ENCODE data around the gene ADAR.
A peak's percentile ranks its signal among the peaks of the same experiment; 100 is the strongest.
"Not testable (repeated sequence)": the region's sequence is repeated elsewhere in the genome, so short reads cannot be mapped to it uniquely, and the experiment has no call there.

The ADAR gene

GRCh38 chr1:154607609-154608396 is at the start of gene ADAR:
ADAR (minus strand) TSS chr1:154608186; CDS start chr1:154608006, 180 bp downstream.
- Histone ChIP-seq H3K4me3 (ENCODE audit: low read depth in 1 of 2, low read length in 2 of 2) (peak within 1 kb of the TSS; percentile 93 to 96), H3K4me1 (ENCODE audit: control insufficient read depth in 1 of 2, insufficient read depth in 2 of 2, low read length in 2 of 2) (peaks cover 18 to 33% of the 10 kb centered on the region in 2 donors), H3K27me3 (ENCODE audit: low read depth, low read length) (no peaks in the 10 kb centered on the region), H3K36me3 (ENCODE audit: control insufficient read depth in 1 of 2, insufficient read depth in 2 of 2, low read length in 2 of 2) (peaks cover 5% of the 10 kb centered on the region in 2 donors), H3K9me3 (ENCODE audit: control insufficient read depth in 1 of 2, low read length in 2 of 2) (no peaks in the 10 kb centered on the region), H3K27ac (ENCODE audit: low read length) (peak within 1 kb of the TSS; percentile 95)

- Histone ChIP-seq H3K4me1 (ENCODE audit: control insufficient read depth in 1 of 2, insufficient read depth in 2 of 2, low read length in 2 of 2) (no peaks in the 10 kb centered on the region), H3K4me3 (ENCODE audit: low read depth in 1 of 2, low read length in 2 of 2) (no peak overlapping the region), H3K27ac (ENCODE audit: low read length) (no peak overlapping the region), H3K36me3 (ENCODE audit: control insufficient read depth in 1 of 2, insufficient read depth in 2 of 2, low read length in 2 of 2) (no peaks in the 10 kb centered on the region), H3K27me3 (ENCODE audit: low read depth, low read length) (peaks cover 5% of the 10 kb centered on the region), H3K9me3 (ENCODE audit: control insufficient read depth in 1 of 2, low read length in 2 of 2) (no peaks in the 10 kb centered on the region)
Observed at GRCh38 chr1:154657556-154657955, 49.6 kb upstream of the ADAR start.

- H3K4me1 ChIP-seq (ENCODE audit: control insufficient read depth in 1 of 2, insufficient read depth in 2 of 2, low read length in 2 of 2): no peaks in the 10 kb centered on the region
- H3K27me3 ChIP-seq (ENCODE audit: low read depth, low read length): no peaks in the 10 kb centered on the region
- no peaks in the 10 kb centered on the region for H3K36me3 ChIP-seq (ENCODE audit: control insufficient read depth in 1 of 2, insufficient read depth in 2 of 2, low read length in 2 of 2)
- no peak overlapping the region for H3K4me3 ChIP-seq (ENCODE audit: low read depth in 1 of 2, low read length in 2 of 2)
- no peak overlapping the region for H3K27ac ChIP-seq (ENCODE audit: low read length)
- H3K9me3 ChIP-seq (ENCODE audit: control insufficient read depth in 1 of 2, low read length in 2 of 2): no peaks in the 10 kb centered on the region
Observed at GRCh38 chr1:154652893-154653292, 44.9 kb upstream of the ADAR start.

- H3K4me1 ChIP-seq (ENCODE audit: control insufficient read depth in 1 of 2, insufficient read depth in 2 of 2, low read length in 2 of 2); H3K27me3 ChIP-seq (ENCODE audit: low read depth, low read length); H3K9me3 ChIP-seq (ENCODE audit: control insufficient read depth in 1 of 2, low read length in 2 of 2); H3K27ac ChIP-seq (ENCODE audit: low read length); H3K4me3 ChIP-seq (ENCODE audit: low read depth in 1 of 2, low read length in 2 of 2); H3K36me3 ChIP-seq (ENCODE audit: control insufficient read depth in 1 of 2, insufficient read depth in 2 of 2, low read length in 2 of 2): not testable (repeated sequence)
Observed at GRCh38 chr1:154644724-154645123, 36.7 kb upstream of the ADAR start.

GRCh38 chr1:154641534-154641933 is 33.5 kb upstream of the ADAR start:
- no peaks in the 10 kb centered on the region for H3K4me1 ChIP-seq (ENCODE audit: control insufficient read depth in 1 of 2, insufficient read depth in 2 of 2, low read length in 2 of 2)
- no peaks in the 10 kb centered on the region for H3K27me3 ChIP-seq (ENCODE audit: low read depth, low read length)
- H3K36me3 ChIP-seq (ENCODE audit: control insufficient read depth in 1 of 2, insufficient read depth in 2 of 2, low read length in 2 of 2): no peaks in the 10 kb centered on the region
- no peak overlapping the region for H3K4me3 ChIP-seq (ENCODE audit: low read depth in 1 of 2, low read length in 2 of 2)
- H3K9me3 ChIP-seq (ENCODE audit: control insufficient read depth in 1 of 2, low read length in 2 of 2): peaks cover 0 to 6% of the 10 kb centered on the region in 2 donors
- H3K27ac ChIP-seq (ENCODE audit: low read length): no peak overlapping the region

GRCh38 chr1:154639876-154640275 is 31.9 kb upstream of the ADAR start:
- Histone ChIP-seq H3K27me3 (ENCODE audit: low read depth, low read length) (no peaks in the 10 kb centered on the region), H3K4me3 (ENCODE audit: low read depth in 1 of 2, low read length in 2 of 2) (no peak overlapping the region), H3K27ac (ENCODE audit: low read length) (no peak overlapping the region), H3K36me3 (ENCODE audit: control insufficient read depth in 1 of 2, insufficient read depth in 2 of 2, low read length in 2 of 2) (no peaks in the 10 kb centered on the region), H3K9me3 (ENCODE audit: control insufficient read depth in 1 of 2, low read length in 2 of 2) (peaks cover 0 to 6% of the 10 kb centered on the region in 2 donors), H3K4me1 (ENCODE audit: control insufficient read depth in 1 of 2, insufficient read depth in 2 of 2, low read length in 2 of 2) (no peaks in the 10 kb centered on the region)

GRCh38 chr1:154635171-154635570 is 27.2 kb upstream of the ADAR start:
- Histone ChIP-seq H3K4me3 (ENCODE audit: low read depth in 1 of 2, low read length in 2 of 2) (no peak overlapping the region), H3K36me3 (ENCODE audit: control insufficient read depth in 1 of 2, insufficient read depth in 2 of 2, low read length in 2 of 2) (no peaks in the 10 kb centered on the region), H3K27ac (ENCODE audit: low read length) (no peak overlapping the region), H3K4me1 (ENCODE audit: control insufficient read depth in 1 of 2, insufficient read depth in 2 of 2, low read length in 2 of 2) (no peaks in the 10 kb centered on the region), H3K27me3 (ENCODE audit: low read depth, low read length) (no peaks in the 10 kb centered on the region), H3K9me3 (ENCODE audit: control insufficient read depth in 1 of 2, low read length in 2 of 2) (peaks cover 0 to 3% of the 10 kb centered on the region in 2 donors)

- no peaks in the 10 kb centered on the region for H3K9me3 ChIP-seq (ENCODE audit: control insufficient read depth in 1 of 2, low read length in 2 of 2)
Observed at GRCh38 chr1:154629675-154630073, 21.7 kb upstream of the ADAR start.

GRCh38 chr1:154629061-154629674 is 21.2 kb upstream of the ADAR start:
- Histone ChIP-seq H3K9me3 (ENCODE audit: control insufficient read depth in 1 of 2, low read length in 2 of 2) (no peaks in the 10 kb centered on the region), H3K36me3 (ENCODE audit: control insufficient read depth in 1 of 2, insufficient read depth in 2 of 2, low read length in 2 of 2) (peaks cover 0 to 15% of the 10 kb centered on the region in 2 donors), H3K4me3 (ENCODE audit: low read depth in 1 of 2, low read length in 2 of 2) (no peak overlapping the region), H3K27ac (ENCODE audit: low read length) (no peak overlapping the region), H3K27me3 (ENCODE audit: low read depth, low read length) (no peaks in the 10 kb centered on the region), H3K4me1 (ENCODE audit: control insufficient read depth in 1 of 2, insufficient read depth in 2 of 2, low read length in 2 of 2) (peaks cover 9 to 17% of the 10 kb centered on the region in 2 donors)

More at GRCh38 chr1:154629675-154630073, 21.7 kb upstream of the ADAR start:
- H3K4me1 ChIP-seq (ENCODE audit: control insufficient read depth in 1 of 2, insufficient read depth in 2 of 2, low read length in 2 of 2): peaks cover 9 to 17% of the 10 kb centered on the region in 2 donors
- no peaks in the 10 kb centered on the region for H3K27me3 ChIP-seq (ENCODE audit: low read depth, low read length)
- peaks cover 0 to 10% of the 10 kb centered on the region in 2 donors for H3K36me3 ChIP-seq (ENCODE audit: control insufficient read depth in 1 of 2, insufficient read depth in 2 of 2, low read length in 2 of 2)
- no peak overlapping the region for H3K4me3 ChIP-seq (ENCODE audit: low read depth in 1 of 2, low read length in 2 of 2)
- H3K27ac ChIP-seq (ENCODE audit: low read length): no peak overlapping the region

GRCh38 chr1:154628121-154628405 is 20.1 kb upstream of the ADAR start:
- no peaks in the 10 kb centered on the region for H3K9me3 ChIP-seq (ENCODE audit: control insufficient read depth in 1 of 2, low read length in 2 of 2)

GRCh38 chr1:154627257-154628120 is 19.5 kb upstream of the ADAR start:
- H3K27ac ChIP-seq (ENCODE audit: low read length): peak overlapping the region; percentile 98
- H3K9me3 ChIP-seq (ENCODE audit: control insufficient read depth in 1 of 2, low read length in 2 of 2): no peaks in the 10 kb centered on the region
- peak overlapping the region; percentile 93 to 95 for H3K4me3 ChIP-seq (ENCODE audit: low read depth in 1 of 2, low read length in 2 of 2)
- H3K36me3 ChIP-seq (ENCODE audit: control insufficient read depth in 1 of 2, insufficient read depth in 2 of 2, low read length in 2 of 2): peaks cover 0 to 21% of the 10 kb centered on the region in 2 donors
- H3K27me3 ChIP-seq (ENCODE audit: low read depth, low read length): no peaks in the 10 kb centered on the region
- peaks cover 9 to 17% of the 10 kb centered on the region in 2 donors for H3K4me1 ChIP-seq (ENCODE audit: control insufficient read depth in 1 of 2, insufficient read depth in 2 of 2, low read length in 2 of 2)

More at GRCh38 chr1:154628121-154628405, 20.1 kb upstream of the ADAR start:
- Histone ChIP-seq H3K27ac (ENCODE audit: low read length) (peak overlapping the region; percentile 98), H3K36me3 (ENCODE audit: control insufficient read depth in 1 of 2, insufficient read depth in 2 of 2, low read length in 2 of 2) (peaks cover 0 to 20% of the 10 kb centered on the region in 2 donors), H3K4me3 (ENCODE audit: low read depth in 1 of 2, low read length in 2 of 2) (peak overlapping the region; percentile 93 to 95), H3K27me3 (ENCODE audit: low read depth, low read length) (no peaks in the 10 kb centered on the region), H3K4me1 (ENCODE audit: control insufficient read depth in 1 of 2, insufficient read depth in 2 of 2, low read length in 2 of 2) (peaks cover 9 to 17% of the 10 kb centered on the region in 2 donors)

All from muscle layer of duodenum (tissue), 2 donors.